Left lung (tissue), 10 donors: ENCODE measurements around the gene ZNF398. TPM values are rescaled to one million over a fixed set of nuclear protein-coding genes. Genes with fewer than 3 reads are reported as not detected.

Experiments used
- ATAC-seq: fragments of 200-7000 bp; cut with Tn5 transposase; one replicate; pipeline ENCODE4 v1.9.1; 2020; ENCODE audit warnings: moderate library complexity
- DNase-seq, 4 donors: peaks; one replicate each; pipeline ENCODE4 v3.0.0-alpha.2; 2013 to 2020
- H3K27ac ChIP-seq, 2 donors: fragments of 200-600 bp; sonication (generic) in 1 of 2; one replicate each; pipeline versions ENCODE4 v1.5.0 to v1.8.0; 2020 to 2021
- H3K27me3 ChIP-seq, 2 donors: fragments of 200-600 bp; sonication (generic) in 1 of 2; one replicate each; pipeline versions ENCODE4 v1.5.0 to v1.8.0; 2020 to 2021
- H3K36me3 ChIP-seq, 2 donors: fragments of 200-600 bp; sonication (generic) in 1 of 2; one replicate each; pipeline versions ENCODE4 v1.5.0 to v1.8.0; 2020 to 2021
- H3K4me1 ChIP-seq, 2 donors: fragments of 200-600 bp; one replicate each; pipeline ENCODE4 v1.8.0; 2021
- H3K4me3 ChIP-seq, 2 donors: fragments of 200-600 bp; sonication (generic) in 1 of 2; one replicate each; pipeline versions ENCODE4 v1.5.0 to v1.8.0; 2020 to 2021; ENCODE audit warnings: mild to moderate bottlenecking in 1 of 2
- H3K9me3 ChIP-seq, 2 donors: fragments of 200-600 bp; sonication (generic) in 1 of 2; one replicate each; pipeline versions ENCODE4 v1.5.0 to v1.8.0; 2020 to 2021
- CTCF ChIP-seq, 2 donors: fragments of 200-600 bp; sonication (generic) in 1 of 2; IDR thresholded peaks; one replicate each; pipeline versions ENCODE4 v1.5.0 to v1.8.0; 2021; ENCODE audit warnings: antibody characterized with exemption in 2 of 2
- intact Hi-C, 2 donors: fragments of 100-400 bp; cut with DNase I; formaldehyde crosslinking; loops; one replicate each; pipeline versions ENCODE4 v1.11.2 to v1.14.2; 2022
- polyA plus RNA-seq, 6 donors: library from polyadenylated mRNA; unstranded; fragments of 120-200 nt; gene quantifications; one replicate each; pipeline ENCODE4 v1.2.1, GENCODE V29; 2013; ENCODE audit not compliant: insufficient read length in 6 of 6
- total RNA-seq, 2 donors: library from RNA; stranded (reverse); fragmentation: NEBNext Ultra II Directional; extraction: Animal tissue kit (Norgen Biotek cat#: 25700); gene quantifications; one replicate each; pipeline ENCODE4 v1.2.1, GENCODE V29; 2021
- donor health status: DM: no; HTN: yes; CAD: no.
- donor health status: DM: no; HTN: no; CAD: no.

ZNF398 gene
- total and polyA plus RNA-seq, 8 donors: 11.2 to 15.6 (median 13.1) TPM

DNA sequence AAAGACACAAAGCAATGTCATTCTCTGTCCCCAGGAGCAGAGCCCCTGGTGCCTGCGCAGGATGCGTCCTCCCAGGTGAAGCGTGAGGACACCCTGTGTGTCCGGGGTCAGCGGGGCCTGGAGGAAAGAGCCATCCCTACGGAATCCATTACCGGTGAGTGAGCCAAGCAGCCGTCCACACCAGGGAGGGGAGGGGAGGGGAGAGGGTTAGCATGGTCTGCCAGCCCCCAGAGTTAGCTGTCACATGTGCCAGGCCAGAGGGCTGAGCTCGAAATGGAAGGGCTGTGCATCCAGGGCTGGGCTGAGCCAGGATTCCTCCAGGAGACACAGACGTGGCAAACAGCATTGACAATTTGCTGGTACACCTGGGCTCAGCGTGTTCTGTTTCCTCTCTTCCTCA is 63.3 kb downstream of the ZNF398 start:
- ATAC-seq (no peak), DNase-seq (no peak)
- no peak overlapping the region for H3K4me3 ChIP-seq
- peaks cover 0 to 4% of the 10 kb centered on the region in 2 donors for H3K4me1 ChIP-seq
- H3K36me3 ChIP-seq: peaks cover 0 to 100% of the 10 kb centered on the region in 2 donors
- no peak overlapping the region for H3K27ac ChIP-seq
- no peaks in the 10 kb centered on the region for H3K27me3 ChIP-seq
- intact Hi-C loops: no loop called here
- H3K9me3 ChIP-seq: no peaks in the 10 kb centered on the region
- TF ChIP-seq CTCF (IDR thresholded peaks at IDR 0.05): no peak

DNA sequence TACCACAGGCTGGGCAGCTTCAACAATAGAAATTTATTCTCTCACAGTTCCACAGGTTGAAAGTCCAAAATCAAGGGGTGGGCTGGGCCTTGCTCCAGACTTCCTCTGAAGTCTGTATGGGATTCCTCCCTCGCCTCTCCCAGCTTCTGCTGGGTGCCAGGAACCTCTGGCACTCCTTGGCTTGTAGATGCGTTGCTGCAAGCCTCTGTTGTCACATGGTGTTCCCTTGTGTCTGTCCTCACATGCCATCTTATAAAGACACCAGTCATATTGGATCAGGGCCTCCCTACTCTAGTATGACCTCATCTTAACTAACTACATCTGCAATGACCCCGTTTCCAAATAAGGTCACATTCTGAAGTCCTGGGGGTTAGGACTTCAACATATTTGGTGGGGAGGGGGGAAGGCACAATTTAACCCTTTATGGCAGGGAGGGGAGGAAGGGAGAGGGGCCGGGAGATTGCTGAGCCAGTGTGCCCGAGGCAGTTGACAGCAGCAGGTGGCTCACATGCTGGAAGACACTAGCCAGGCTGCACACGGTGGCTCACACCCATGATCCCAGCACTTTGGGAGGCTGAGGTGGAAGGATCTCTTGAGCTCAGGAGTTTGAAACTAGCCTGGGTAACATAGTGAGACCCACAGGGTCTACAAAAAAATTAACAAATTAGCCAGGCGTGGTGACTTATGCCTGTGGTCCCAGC is 66.9 kb downstream of the ZNF398 start:
- ATAC-seq (no peak), DNase-seq (no peak)
- intact Hi-C loops: no loop called here
- Histone ChIP-seq H3K27me3 (no peaks in the 10 kb centered on the region), H3K4me3 (no peak overlapping the region), H3K9me3 (no peaks in the 10 kb centered on the region), H3K27ac (no peak overlapping the region), H3K4me1 (no peaks in the 10 kb centered on the region), H3K36me3 (peaks cover 0 to 100% of the 10 kb centered on the region in 2 donors)
- TF ChIP-seq CTCF (IDR thresholded peaks at IDR 0.05): no peak

DNA sequence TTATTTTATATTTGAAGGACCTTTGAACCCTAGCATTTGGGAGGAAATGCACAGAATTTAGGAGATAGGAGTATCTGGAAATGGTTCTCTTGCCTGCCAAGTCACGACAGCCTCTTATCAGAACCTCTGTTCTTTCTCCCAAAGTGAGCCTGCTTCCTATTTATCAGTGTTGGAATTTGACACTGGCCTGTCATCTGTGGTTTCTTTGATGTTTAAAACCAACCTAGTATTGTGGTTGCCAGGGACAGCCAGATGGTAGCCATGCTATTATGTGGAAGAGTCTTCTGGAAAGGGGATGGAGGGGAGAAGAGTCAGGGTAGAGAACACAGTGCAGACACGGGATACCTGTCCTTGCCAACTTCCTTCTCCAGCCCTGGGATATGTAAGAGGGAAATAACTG is 69.1 kb downstream of the ZNF398 start:
- intact Hi-C loops: no loop called here
- no peak for ATAC-seq
- no peaks in the 10 kb centered on the region for H3K27me3 ChIP-seq
- TF ChIP-seq CTCF (IDR thresholded peaks at IDR 0.05): no peak
- H3K36me3 ChIP-seq: peaks cover 0 to 100% of the 10 kb centered on the region in 2 donors
- DNase-seq: no peak
- no peak overlapping the region for H3K4me3 ChIP-seq
- no peaks in the 10 kb centered on the region for H3K9me3 ChIP-seq
- H3K4me1 ChIP-seq: no peaks in the 10 kb centered on the region
- H3K27ac ChIP-seq: no peak overlapping the region

- H3K4me1 ChIP-seq: no peaks in the 10 kb centered on the region
- no peak overlapping the region for H3K4me3 ChIP-seq
- no peak for TF ChIP-seq CTCF (IDR thresholded peaks at IDR 0.05)
- ATAC-seq (no peak), DNase-seq (no peak)
- intact Hi-C loops: no loop called here
- H3K27ac ChIP-seq: no peak overlapping the region
- H3K36me3 ChIP-seq: peaks cover 0 to 100% of the 10 kb centered on the region in 2 donors
- H3K27me3 ChIP-seq: no peaks in the 10 kb centered on the region
- H3K9me3 ChIP-seq: no peaks in the 10 kb centered on the region
Observed at GRCh38 chr7:149217570-149217969, 70.3 kb downstream of the ZNF398 start.

DNA sequence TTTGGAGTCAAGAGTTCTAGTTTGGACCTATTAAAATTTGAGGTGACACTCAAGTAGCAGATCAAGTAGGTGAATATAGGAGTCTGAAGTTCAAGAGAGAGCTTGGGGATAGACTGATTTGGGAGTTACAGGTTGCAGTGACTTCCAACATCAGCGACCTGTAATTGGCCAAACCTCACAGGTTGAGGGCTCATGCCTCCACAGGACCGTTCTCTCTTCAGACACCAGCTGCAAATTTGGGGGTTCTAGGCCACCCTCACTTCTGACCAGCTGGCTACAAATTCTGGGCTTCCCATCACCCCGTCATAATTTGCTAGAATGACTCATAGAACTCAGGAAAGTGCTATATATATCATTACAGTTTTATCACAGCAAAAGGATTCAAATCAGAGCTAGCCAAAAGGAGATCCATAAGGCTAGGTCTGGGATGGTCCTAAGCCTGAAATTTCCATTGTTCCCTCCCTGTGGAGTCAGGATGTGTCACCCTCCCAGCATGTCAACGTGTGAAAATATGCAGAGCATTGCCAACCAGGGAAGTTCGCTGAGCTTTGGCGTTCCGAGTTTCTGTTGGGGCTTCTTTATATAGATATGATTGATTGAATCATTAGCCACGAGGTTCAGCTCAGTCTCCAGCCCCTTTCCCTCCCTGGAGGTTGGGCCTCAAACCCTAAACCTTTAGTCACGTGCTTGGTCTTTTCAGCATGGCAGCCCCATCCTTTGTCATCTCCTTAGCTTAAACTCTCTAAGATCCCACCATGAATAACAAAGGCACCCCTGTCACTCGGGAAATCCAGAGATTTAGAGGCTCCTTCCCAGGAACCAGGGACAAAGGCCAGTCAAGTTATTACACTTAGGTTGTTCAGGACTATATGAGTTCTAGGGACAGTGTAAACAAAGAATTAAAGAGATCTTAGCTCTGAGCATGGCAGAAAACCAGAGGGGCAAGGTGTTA is 71.5 kb downstream of the ZNF398 start:
- Histone ChIP-seq H3K27ac (no peak overlapping the region), H3K27me3 (no peaks in the 10 kb centered on the region), H3K4me1 (no peaks in the 10 kb centered on the region), H3K36me3 (peaks cover 0 to 100% of the 10 kb centered on the region in 2 donors), H3K9me3 (no peaks in the 10 kb centered on the region), H3K4me3 (no peak overlapping the region)
- TF ChIP-seq CTCF (IDR thresholded peaks at IDR 0.05): no peak
- intact Hi-C loops: no loop called here
- ATAC-seq (no peak), DNase-seq (no peak)
